H1 (cell line): ENCODE measurements around the gene KDM8. TPM values are rescaled to one million over a fixed set of nuclear protein-coding genes. Genes with fewer than 3 reads are reported as not detected.

ENCODE experiments used
- CTCF ChIA-PET: fragments of 300-600 bp; sonication (Branson Sonifier 250); formaldehyde crosslinking; loops from one replicate; lab custom pipeline; 2021; ENCODE audit not compliant: partially characterized antibody; lab: Charles Lee
- POLR2A ChIA-PET: fragments of 300-600 bp; sonication (Branson Sonifier 250); formaldehyde crosslinking; loops from one replicate; lab custom pipeline; 2021; ENCODE audit warnings: inconsistent platforms; ENCODE audit not compliant: partially characterized antibody; lab: Charles Lee
- DNase-seq, 2 experiments: peaks; one replicate each; pipeline versions ENCODE4 v3.0.0 to v3.0.0-alpha.2; 2010 to 2022; ENCODE audit warnings: low spot score in 2 of 2, low read depth in 1 of 2, mixed read lengths in 1 of 2
- FAIRE-seq: peaks from 2 replicates; lab custom pipeline; 2011; peaks lifted over from hg19 to GRCh38; lab: Jason Lieb, UNC
- H2AFZ ChIP-seq: 2 replicates; pipeline ENCODE4 v1.8.1; 2012; ENCODE audit warnings: low read length, inconsistent platforms
- H2AK5ac ChIP-seq: 2 replicates; pipeline ENCODE4 v1.6.1; 2013; ENCODE audit warnings: low read depth, low read length
- H2BK120ac ChIP-seq: replicated peaks from 2 replicates; pipeline ENCODE3; 2013; ENCODE audit warnings: low read depth, low read length, inconsistent platforms
- H2BK12ac ChIP-seq: 2 replicates; pipeline ENCODE4 v1.6.1; 2013; ENCODE audit warnings: low read depth, low read length
- H2BK15ac ChIP-seq: 2 replicates; pipeline ENCODE4 v1.6.1; 2013; ENCODE audit warnings: low read length
- H2BK20ac ChIP-seq: 2 replicates; pipeline ENCODE4 v1.6.1; 2013; ENCODE audit warnings: low read length
- H2BK5ac ChIP-seq: 2 replicates; pipeline ENCODE4 v1.6.1; 2013; ENCODE audit warnings: low read depth, low read length
- H3K14ac ChIP-seq: 2 replicates; pipeline ENCODE4 v1.6.1; 2013; ENCODE audit warnings: inconsistent platforms; ENCODE audit not compliant: insufficient read length
- H3K18ac ChIP-seq: 2 replicates; pipeline ENCODE4 v1.6.1; 2013; ENCODE audit warnings: low read length; ENCODE audit errors: extremely low read depth
- H3K23ac ChIP-seq: 2 replicates; pipeline ENCODE4 v1.6.1; 2013; ENCODE audit warnings: inconsistent platforms; ENCODE audit not compliant: insufficient read length
- H3K23me2 ChIP-seq: 2 replicates; pipeline ENCODE4 v1.6.1; 2013; ENCODE audit warnings: low read depth, low read length
- H3K27ac ChIP-seq: 2 replicates; pipeline ENCODE4 v1.6.1; 2011; ENCODE audit warnings: low read depth, low read length, inconsistent platforms
- H3K27me3 ChIP-seq, 4 experiments: replicated peaks in 1 of 4; 1 replicate in 1 of 4; 2 replicates in 3 of 4; pipeline versions ENCODE4 v1.6.1 to v1.8.1; 2011 to 2013; ENCODE audit warnings: low read length in 3 of 4, mild to moderate bottlenecking in 3 of 4, inconsistent platforms in 2 of 4, mixed read lengths in 2 of 4, moderate library complexity in 1 of 4; ENCODE audit not compliant: control insufficient read depth in 3 of 4, insufficient read depth in 3 of 4; ENCODE audit errors: extremely low read depth in 1 of 4
- H3K36me3 ChIP-seq, 4 experiments: 2 replicates each; pipeline versions ENCODE4 v1.6.1 to v1.8.1; 2011 to 2013; ENCODE audit warnings: mild to moderate bottlenecking in 4 of 4, low read length in 3 of 4, moderate library complexity in 2 of 4, control low read depth in 1 of 4, inconsistent platforms in 1 of 4; ENCODE audit not compliant: insufficient read depth in 4 of 4, control insufficient read depth in 2 of 4
- H3K4ac ChIP-seq: replicated peaks from 2 replicates; pipeline ENCODE3; 2013; ENCODE audit warnings: low read length, low read depth, mixed read lengths, inconsistent platforms; ENCODE audit not compliant: insufficient read length
- H3K4me1 ChIP-seq, 4 experiments: replicated peaks in 1 of 4; 1 replicate in 1 of 4; 2 replicates in 3 of 4; pipeline versions ENCODE4 v1.6.1 to v1.8.1; 2011 to 2013; ENCODE audit warnings: low read length in 3 of 4, inconsistent platforms in 2 of 4, mixed read lengths in 1 of 4; ENCODE audit not compliant: insufficient read depth in 4 of 4, control insufficient read depth in 3 of 4
- H3K4me2 ChIP-seq, 2 experiments: 2 replicates each; pipeline versions ENCODE4 v1.6.1 to v1.8.1; 2011 to 2013; ENCODE audit warnings: low read depth in 2 of 2, low read length in 2 of 2, control low read depth in 1 of 2, inconsistent platforms in 1 of 2, mild to moderate bottlenecking in 1 of 2; ENCODE audit not compliant: insufficient read depth in 1 of 2
- H3K4me3 ChIP-seq, 4 experiments: fragments of 200-600, 300-600 bp in 1 of 4; sonication (generic), shearing (Covaris generic), sonication (Bioruptor Twin) in 1 of 4; 2 replicates each; pipeline versions ENCODE4 v1.5.1 to v1.8.1; 2011 to 2016; ENCODE audit warnings: low read length in 4 of 4, low read depth in 3 of 4, control low read depth in 2 of 4, inconsistent platforms in 2 of 4, mild to moderate bottlenecking in 2 of 4, mixed read lengths in 1 of 4, moderate library complexity in 1 of 4; ENCODE audit not compliant: insufficient read depth in 2 of 4; ENCODE audit errors: extremely low read depth in 1 of 4
- H3K56ac ChIP-seq: replicated peaks from 2 replicates; pipeline ENCODE3; 2013; ENCODE audit warnings: low read depth, mild to moderate bottlenecking, mixed read lengths, low read length, inconsistent platforms; ENCODE audit not compliant: insufficient read length
- H3K79me1 ChIP-seq: 2 replicates; pipeline ENCODE4 v1.6.1; 2013; ENCODE audit warnings: low read depth, low read length, control low read depth
- H3K79me2 ChIP-seq, 2 experiments: 2 replicates each; pipeline versions ENCODE4 v1.6.1 to v1.8.1; 2012 to 2013; ENCODE audit warnings: low read length in 2 of 2, mild to moderate bottlenecking in 2 of 2, inconsistent platforms in 1 of 2; ENCODE audit not compliant: insufficient read depth in 2 of 2, control insufficient read depth in 1 of 2
- H3K9ac ChIP-seq, 4 experiments: replicated peaks in 1 of 4; 1 replicate in 1 of 4; 2 replicates in 3 of 4; pipeline versions ENCODE4 v1.6.1 to v1.8.1; 2011 to 2013; ENCODE audit warnings: low read depth in 3 of 4, low read length in 3 of 4, control low read depth in 2 of 4, mild to moderate bottlenecking in 2 of 4, moderate library complexity in 2 of 4, inconsistent platforms in 1 of 4; ENCODE audit errors: extremely low read depth in 1 of 4
- H3K9me3 ChIP-seq, 2 experiments: 2 replicates each; pipeline versions ENCODE4 v1.6.1 to v1.8.1; 2012 to 2013; ENCODE audit warnings: mild to moderate bottlenecking in 2 of 2, moderate library complexity in 2 of 2, control low read depth in 1 of 2, inconsistent platforms in 1 of 2, low read depth in 1 of 2, low read length in 1 of 2, mixed read lengths in 1 of 2; ENCODE audit not compliant: insufficient read depth in 2 of 2
- H4K20me1 ChIP-seq, 2 experiments: replicated peaks in 1 of 2; 2 replicates each; pipeline versions ENCODE3 to v1.8.1; 2011 to 2013; ENCODE audit warnings: inconsistent platforms in 2 of 2, low read length in 2 of 2, mild to moderate bottlenecking in 1 of 2; ENCODE audit not compliant: insufficient read depth in 2 of 2, control insufficient read depth in 1 of 2
- H4K5ac ChIP-seq: 2 replicates; pipeline ENCODE4 v1.6.1; 2013; ENCODE audit warnings: low read length, low read depth, mixed read lengths, inconsistent platforms; ENCODE audit not compliant: insufficient read length
- H4K8ac ChIP-seq: 2 replicates; pipeline ENCODE4 v1.8.0; 2013; ENCODE audit warnings: mild to moderate bottlenecking, moderate library complexity, low read length, inconsistent platforms; ENCODE audit not compliant: insufficient read depth; ENCODE audit errors: extremely low read depth
- H4K91ac ChIP-seq: replicated peaks from 2 replicates; pipeline ENCODE3; 2013; ENCODE audit warnings: low read length, mixed read lengths, inconsistent platforms; ENCODE audit not compliant: insufficient read length
- BACH1 ChIP-seq: IDR thresholded peaks from 2 replicates; pipeline ENCODE4 v1.6.1; 2012; ENCODE audit warnings: low read length, improper control_type of control experiment
- BCL11A ChIP-seq, 2 experiments: IDR thresholded peaks; one replicate each; pipeline ENCODE4 v1.6.1; 2011; ENCODE audit warnings: low read depth in 2 of 2, low read length in 2 of 2, mild to moderate bottlenecking in 2 of 2
- BRCA1 ChIP-seq: IDR thresholded peaks from 2 replicates; pipeline ENCODE4 v1.6.1; 2012; ENCODE audit warnings: low read depth, low read length, improper control_type of control experiment
- EP300 ChIP-seq, 2 experiments: IDR thresholded peaks; 1 replicate in 1 of 2; 2 replicates in 1 of 2; pipeline ENCODE4 v1.6.1; 2011 to 2012; ENCODE audit warnings: low read depth in 2 of 2, low read length in 2 of 2, mild to moderate bottlenecking in 2 of 2, borderline replicate concordance in 1 of 2, inconsistent platforms in 1 of 2, moderate library complexity in 1 of 2
- RNF2 ChIP-seq: fragments of 200-900, 300-1000 bp; sonication (generic); IDR thresholded peaks from 2 replicates; pipeline ENCODE4 v1.7.1; 2016; ENCODE audit warnings: borderline replicate concordance, low read depth, mild to moderate bottlenecking, antibody characterized with exemption, low read length; ENCODE audit not compliant: poor library complexity, severe bottlenecking; ENCODE audit errors: missing control alignments
- SAP30 ChIP-seq: fragments of 300-600 bp; sonication (generic); IDR thresholded peaks from 2 replicates; pipeline ENCODE4 v1.7.1; 2012; ENCODE audit warnings: low read length, moderate library complexity, mild to moderate bottlenecking, inconsistent platforms; ENCODE audit not compliant: insufficient read depth, insufficient replicate concordance
- SIX5 ChIP-seq: IDR thresholded peaks from 2 replicates; pipeline ENCODE4 v1.6.1; 2011; ENCODE audit warnings: mild to moderate bottlenecking, low read depth, low read length
- TAF7 ChIP-seq: optimal IDR thresholded peaks from 2 replicates; pipeline ENCODE3; 2011; ENCODE audit warnings: low read depth, mild to moderate bottlenecking, inconsistent platforms, low read length, moderate library complexity, borderline replicate concordance
- TBP ChIP-seq: IDR thresholded peaks from 2 replicates; pipeline ENCODE4 v1.6.1; 2011; ENCODE audit warnings: low read depth, low read length, improper control_type of control experiment
- TCF12 ChIP-seq: IDR thresholded peaks from 2 replicates; pipeline ENCODE4 v1.6.1; 2011; ENCODE audit warnings: low read depth, mild to moderate bottlenecking, low read length
- TEAD4 ChIP-seq: IDR thresholded peaks from 2 replicates; pipeline ENCODE4 v1.6.1; 2012; ENCODE audit warnings: low read depth, low read length, inconsistent platforms, mixed read lengths
- YY1 ChIP-seq: IDR thresholded peaks from 2 replicates; pipeline ENCODE4 v1.6.1; 2011; ENCODE audit warnings: low read depth, mild to moderate bottlenecking, low read length
- WGBS, 2 experiments: shearing (Covaris generic) in 1 of 2; methylation state at CpG; one replicate each; pipeline versions ENCODE4 v1.1.6 to v1.1.7; 2013 to 2015; ENCODE audit warnings: low lambda C conversion rate in 2 of 2, mixed read lengths in 2 of 2, inconsistent platforms in 1 of 2, low coverage in 1 of 2, missing lambda C conversion rate in 1 of 2; ENCODE audit not compliant: insufficient replicate concordance in 2 of 2, insufficient coverage in 1 of 2, insufficient read length in 1 of 2; ENCODE audit errors: extremely low coverage in 1 of 2, missing lambda C conversion rate in 1 of 2; 5-methylcytosine and 5-hydroxymethylcytosine counted together
- polyA plus RNA-seq, 7 experiments: library from polyadenylated mRNA; depleted of rRNA in 3 of 7; stranded (reverse) in 5 of 7; unstranded in 2 of 7; fragments of >200 nt in 5 of 7; fragments of 200-250 nt in 2 of 7; gene quantifications; 1 replicate in 5 of 7; 2 replicates in 1 of 7; 4 replicates in 1 of 7; pipeline versions ENCODE4 v1.2.1 to v1.2.3, GENCODE V29; 2011 to 2013; ENCODE audit warnings: missing spikeins in 2 of 7, mixed read lengths in 2 of 7
- total RNA-seq: library from RNA; stranded (reverse); fragmentation: NEBNext Ultra II Directional; extraction: Animal tissue kit (Norgen Biotek cat#: 25700); gene quantifications from 2 replicates; pipeline ENCODE4 v1.2.1, GENCODE V29; 2021
- TF ChIP-seq, protein P1 (sequence below): IDR thresholded peaks from 2 replicates; pipeline ENCODE4 v1.6.1; 2011; ENCODE audit warnings: low read depth, mild to moderate bottlenecking, low read length; ENCODE audit not compliant: insufficient read depth

Gene KDM8
- total and polyA plus RNA-seq, 2 of the 8 experiments (the other 6 are each of a cell fraction or from before 2014, with no cell fraction given) = 10.3 to 12.8 TPM

GRCh38 chr16:27254262-27254811 lies 51.0 kb downstream of the KDM8 start:
- Histone ChIP-seq H2BK15ac (no peak overlapping the region), H3K14ac (no peak overlapping the region), H3K27me3 (no peaks in the 10 kb centered on the region), H2AK5ac (no peak overlapping the region), H3K4me1 (peaks cover 0 to 2% (median under 1%) of the 10 kb centered on the region in 4 experiments; a peak in 3 of 7 replicates), H3K4me3 (no peak overlapping the region), H3K56ac (no peak overlapping the region), H4K91ac (no peak overlapping the region), H3K9me3 (no peaks in the 10 kb centered on the region), H3K36me3 (no peaks in the 10 kb centered on the region; a peak in 1 of 8 replicates), H2AFZ (no peak overlapping the region), H2BK20ac (no peak overlapping the region), H3K4ac (no peak overlapping the region), H3K79me1 (peaks cover 3% of the 10 kb centered on the region; the same call in 1 of the 2 replicates), H3K27ac (no peak overlapping the region), H3K4me2 (no peak overlapping the region), H4K20me1 (no peaks in the 10 kb centered on the region), H3K18ac (no peak overlapping the region), H4K5ac (no peak overlapping the region), H3K23ac (no peak overlapping the region), H3K9ac (no peak overlapping the region), H2BK5ac (no peak overlapping the region), H3K79me2 (no peaks in the 10 kb centered on the region), H2BK12ac (no peak overlapping the region), H3K23me2 (no peaks in the 10 kb centered on the region), H2BK120ac (no peak overlapping the region), H4K8ac (no peak overlapping the region)
- DNase-seq (no peak), FAIRE-seq (no peak)
- ChIA-PET POLR2A (no interaction called here), CTCF (no interaction called here)
- WGBS, 2 experiments = 89% methylated on average over 2 of the region's 3 CpGs; no CpG with 5 or more reads in 1 of the 2 experiments
- TF ChIP-seq YY1 = no peak
- no peak for TF ChIP-seq BCL11A (IDR thresholded peaks at IDR 0.05; ENCODE audit: low read depth in 2 of 2, low read length in 2 of 2)
- TF ChIP-seq TAF7 = no peak
- no peak for TF ChIP-seq BACH1
- no peak for TF ChIP-seq TBP
- no peak for TF ChIP-seq TCF12
- TF ChIP-seq, protein P1, sequence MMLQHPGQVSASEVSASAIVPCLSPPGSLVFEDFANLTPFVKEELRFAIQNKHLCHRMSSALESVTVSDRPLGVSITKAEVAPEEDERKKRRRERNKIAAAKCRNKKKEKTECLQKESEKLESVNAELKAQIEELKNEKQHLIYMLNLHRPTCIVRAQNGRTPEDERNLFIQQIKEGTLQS = no peak
- no peak for TF ChIP-seq BRCA1
- TF ChIP-seq EP300 (IDR thresholded peaks at IDR 0.05; ENCODE audit: borderline replicate concordance in 1 of 2, low read depth in 2 of 2, low read length in 2 of 2) = no peak
- TF ChIP-seq TEAD4 = no peak
- TF ChIP-seq SIX5 = no peak
- TF ChIP-seq SAP30 = no peak
- TF ChIP-seq RNF2 = no peak
